SJCRH30 (cell line): ENCODE data around the gene RRP1. TPM values are rescaled to one million over a fixed set of nuclear protein-coding genes. Genes with fewer than 3 reads are reported as not detected.

Experiments used
- DNase-seq, 2 experiments: peaks; one replicate each; pipeline ENCODE4 v3.0.0-alpha.2; 2015 to 2020
- H3K27ac ChIP-seq: fragments of 250-450 bp; sonication (Bioruptor Pico); 2 replicates; pipeline ENCODE4 v1.5.1; 2020; ENCODE audit warnings: mild to moderate bottlenecking, moderate library complexity
- H3K27me3 ChIP-seq: fragments of 250-450 bp; sonication (Bioruptor Pico); 2 replicates; pipeline ENCODE4 v1.5.1; 2020; ENCODE audit warnings: mild to moderate bottlenecking, moderate library complexity
- H3K36me3 ChIP-seq: fragments of 250-450 bp; sonication (Bioruptor Pico); 2 replicates; pipeline ENCODE4 v1.5.1; 2020; ENCODE audit warnings: mild to moderate bottlenecking, moderate library complexity
- H3K4me1 ChIP-seq: fragments of 250-450 bp; sonication (Bioruptor Pico); 2 replicates; pipeline ENCODE4 v1.5.1; 2020; ENCODE audit warnings: mild to moderate bottlenecking, moderate library complexity
- H3K4me3 ChIP-seq: fragments of 250-450 bp; sonication (Bioruptor Pico); 2 replicates; pipeline ENCODE4 v1.5.1; 2020; ENCODE audit warnings: mild to moderate bottlenecking, moderate library complexity
- H3K9me3 ChIP-seq: fragments of 250-450 bp; sonication (Bioruptor Pico); replicated peaks from 2 replicates; pipeline ENCODE4 v1.5.1; 2020; ENCODE audit warnings: mild to moderate bottlenecking, moderate library complexity
- total RNA-seq: library from RNA; depleted of rRNA; stranded (reverse); fragments of >200 nt; shearing (Covaris generic); gene quantifications from 2 replicates; pipeline ENCODE4 v1.2.3, GENCODE V29; 2014

Gene RRP1
- total RNA-seq, 1 experiment from 2014 or later, result 36.2 TPM

DNA sequence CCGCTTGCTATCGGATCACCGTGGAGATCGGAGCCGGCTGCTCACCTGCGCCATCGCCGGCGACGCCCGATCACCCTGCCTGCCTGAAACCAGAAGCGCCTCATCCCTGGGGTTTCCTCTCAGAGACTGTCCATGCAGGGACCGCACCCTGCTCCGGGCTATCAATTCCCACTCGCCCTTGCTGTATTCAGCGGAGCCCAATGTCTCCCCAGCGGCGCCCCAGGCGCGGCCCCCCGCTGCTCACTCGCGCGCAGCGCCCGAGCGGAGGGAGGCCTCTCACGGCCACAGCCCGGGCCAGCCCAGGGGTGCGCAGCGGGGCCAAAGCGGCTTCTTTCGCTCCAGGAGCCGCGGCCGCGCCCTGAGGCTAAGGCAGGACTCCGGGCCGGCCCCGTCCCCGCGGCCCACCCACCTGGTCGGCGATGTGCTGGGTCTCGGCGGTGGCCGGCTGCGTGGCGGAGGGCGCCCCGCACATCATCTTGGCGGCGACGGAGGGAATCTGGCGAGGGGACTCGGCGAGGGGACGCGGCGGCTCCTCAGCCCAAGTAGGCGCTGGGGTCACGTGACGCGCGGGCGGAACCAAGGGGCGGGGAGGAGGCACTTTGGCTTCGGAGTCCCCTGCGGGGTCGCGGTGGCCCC is 13.5 kb upstream of the RRP1 start, which contains the start of gene CSTB:
Gene CSTB (minus strand): TSS at position 514 of the 636 bp plus-strand sequence. CDS start 39 bp downstream, at position 475.
- Histone ChIP-seq H3K4me1 (no peaks in the 10 kb centered on the region; the same call in 1 of the 2 replicates), H3K27me3 (no peaks in the 10 kb centered on the region), H3K36me3 (0 out of 2 replicates have a peak, but pooled peaks cover 9% of the 10 kb centered on the region), H3K27ac (peak within 1 kb of the TSS; percentile 59; the same call in 1 of the 2 replicates), H3K9me3 (no peaks in the 10 kb centered on the region), H3K4me3 (peak within 1 kb of the TSS; percentile 98)
- DNase-seq, result peak; percentile 80 to 82

DNA sequence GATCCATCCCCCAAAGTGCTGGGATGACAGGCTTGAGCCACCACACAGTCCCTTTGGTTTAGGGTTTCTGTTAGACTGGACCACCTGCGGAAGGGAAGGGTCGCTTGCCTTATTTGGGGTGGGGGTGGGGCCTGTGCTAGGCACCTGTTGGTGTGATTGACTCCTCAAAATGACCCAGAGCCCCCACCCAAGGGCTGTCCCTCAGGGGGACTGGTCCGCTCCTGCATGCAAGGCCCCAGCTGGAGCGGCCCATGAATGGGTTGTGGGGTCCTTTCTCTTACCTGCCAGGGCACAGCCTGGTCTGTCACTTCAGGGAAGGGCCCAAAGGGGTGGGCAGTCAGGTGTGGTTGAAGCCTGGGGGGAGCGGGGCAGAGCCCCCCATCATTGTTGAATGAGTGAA is 11.4 kb upstream of the RRP1 start:
- no peak for DNase-seq
- 0 out of 2 replicates have a peak, but pooled peaks cover 7% of the 10 kb centered on the region for H3K36me3 ChIP-seq
- H3K4me3 ChIP-seq, result no peak overlapping the region
- no peaks in the 10 kb centered on the region for H3K9me3 ChIP-seq
- H3K27me3 ChIP-seq, result no peaks in the 10 kb centered on the region
- H3K4me1 ChIP-seq, result no peaks in the 10 kb centered on the region; the same call in 1 of the 2 replicates
- no peak overlapping the region for H3K27ac ChIP-seq

DNA sequence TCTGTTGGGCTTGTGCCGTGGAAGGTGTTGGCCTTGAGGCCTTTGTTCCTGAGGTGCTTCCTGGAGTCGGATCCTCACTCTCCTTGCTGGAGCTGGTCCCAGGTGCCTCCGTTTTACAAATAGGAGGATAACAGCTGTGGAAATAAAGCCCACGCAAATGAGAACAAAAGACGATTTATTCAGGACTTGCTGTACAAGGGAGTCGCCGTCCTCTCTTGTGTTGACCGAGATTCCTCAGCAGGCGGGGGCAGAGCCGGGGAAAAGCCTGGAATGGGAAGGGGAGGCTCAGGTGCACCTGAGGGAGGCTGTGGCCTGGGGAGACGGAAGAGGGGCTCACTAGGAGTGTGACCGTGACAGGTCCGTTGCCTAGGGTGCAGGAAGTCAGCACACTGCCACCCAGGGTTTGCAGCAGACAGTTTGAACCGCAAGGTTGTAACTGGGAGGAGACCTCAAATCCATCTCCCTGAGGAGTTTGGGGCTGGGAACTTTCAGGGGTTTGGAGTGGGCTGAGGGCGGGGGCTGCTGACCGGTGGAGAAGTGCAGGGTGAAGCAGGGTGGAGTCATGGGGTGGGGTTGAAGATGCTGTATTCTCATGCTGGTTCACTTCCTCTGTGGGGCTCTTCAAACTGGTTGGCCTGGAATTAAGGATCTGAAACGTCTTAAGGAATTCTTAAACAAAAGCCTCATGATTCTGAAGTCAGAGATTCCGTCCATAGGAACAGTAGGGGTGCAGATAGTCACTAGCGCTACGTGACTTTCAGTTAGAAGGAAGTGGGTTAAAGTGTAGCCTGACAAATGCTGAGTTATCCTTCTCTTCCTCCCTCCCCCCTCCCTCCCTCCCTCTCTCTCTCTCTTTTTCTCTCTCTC is 10.7 kb upstream of the RRP1 start:
- Histone ChIP-seq H3K4me3 (no peak overlapping the region), H3K9me3 (no peaks in the 10 kb centered on the region), H3K36me3 (0 out of 2 replicates have a peak, but pooled peaks cover 2% of the 10 kb centered on the region), H3K27ac (no peak overlapping the region), H3K27me3 (no peaks in the 10 kb centered on the region), H3K4me1 (no peaks in the 10 kb centered on the region; the same call in 1 of the 2 replicates)
- peak in 1 of 2 experiments; percentile 42 for DNase-seq

DNA sequence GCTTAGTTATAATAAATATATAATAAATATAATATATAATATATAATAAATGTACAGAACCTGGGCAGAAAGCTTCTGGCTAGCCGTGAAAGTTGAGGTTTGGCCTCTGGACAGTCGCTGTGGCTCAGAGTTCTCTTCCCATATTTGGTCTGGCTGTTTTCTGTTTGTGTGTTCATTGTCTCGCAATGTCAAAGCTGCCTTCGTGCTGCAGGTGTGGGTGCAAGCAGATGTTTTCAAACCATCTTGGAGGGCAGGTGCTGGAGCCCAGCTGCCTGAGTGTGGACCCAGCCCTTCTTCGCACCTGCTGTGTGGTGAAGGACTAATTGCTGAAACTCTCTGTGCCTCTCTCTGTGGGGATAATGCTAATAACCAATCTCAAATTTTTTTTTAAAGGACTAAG is 9.7 kb upstream of the RRP1 start:
- H3K27me3 ChIP-seq, result no peaks in the 10 kb centered on the region
- H3K4me1 ChIP-seq, result no peaks in the 10 kb centered on the region; the same call in 1 of the 2 replicates
- no peaks in the 10 kb centered on the region for H3K36me3 ChIP-seq
- H3K4me3 ChIP-seq, result no peak overlapping the region
- no peak for DNase-seq
- H3K9me3 ChIP-seq, result no peaks in the 10 kb centered on the region
- H3K27ac ChIP-seq, result no peak overlapping the region

DNA sequence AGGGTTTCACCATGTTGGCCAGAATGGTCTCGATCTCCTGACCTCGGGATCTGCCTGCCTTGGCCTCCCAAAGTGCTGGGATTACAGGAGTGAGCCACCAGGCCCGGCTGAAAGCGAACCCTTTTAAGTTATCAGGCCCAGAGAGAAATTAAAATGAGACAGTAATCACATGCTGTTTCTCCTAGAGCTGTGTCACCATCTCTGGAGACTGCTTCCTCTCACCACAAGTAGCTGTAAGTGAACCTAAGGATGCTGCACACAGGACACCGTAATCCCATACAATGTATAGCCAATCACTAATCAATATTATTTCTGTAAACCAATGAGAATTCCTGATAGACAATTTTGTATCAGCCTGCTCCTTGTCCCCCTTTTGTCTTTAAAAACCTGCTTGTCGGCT is 7.5 kb upstream of the RRP1 start:
- no peaks in the 10 kb centered on the region for H3K9me3 ChIP-seq
- no peaks in the 10 kb centered on the region; the same call in 1 of the 2 replicates for H3K4me1 ChIP-seq

DNA sequence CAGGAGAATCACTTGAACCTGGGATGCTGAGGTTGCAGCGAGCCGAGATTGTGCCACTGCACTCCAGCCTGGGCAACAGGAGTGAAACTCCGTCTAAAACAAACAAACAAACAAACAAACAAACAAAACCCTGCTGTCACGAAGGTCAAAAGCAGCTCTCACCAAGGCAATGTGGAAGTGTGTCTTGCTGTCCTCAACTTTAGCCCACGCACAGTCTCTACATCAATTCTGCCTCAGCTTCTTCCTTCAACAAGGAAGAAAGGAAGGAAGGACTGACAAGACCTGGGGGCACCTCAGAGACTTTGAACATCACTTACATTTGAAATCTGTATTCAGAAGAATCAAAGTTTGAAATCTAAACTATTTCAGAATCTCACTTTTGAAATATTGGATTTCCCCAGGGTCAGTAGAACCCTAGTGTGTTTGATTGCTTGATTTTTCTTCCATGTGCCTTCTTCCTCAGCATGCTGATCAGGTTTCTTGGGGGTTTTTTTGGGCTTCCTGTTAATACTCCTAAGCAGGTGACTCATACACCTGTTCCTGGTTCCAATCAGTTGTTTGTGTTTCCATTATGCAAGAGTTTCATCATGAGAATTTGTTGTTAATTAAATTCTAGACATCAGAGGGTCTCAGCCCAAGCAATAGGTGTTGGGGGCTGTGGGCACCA is 6.8 kb upstream of the RRP1 start:
- Histone ChIP-seq H3K4me3 (no peak overlapping the region), H3K36me3 (no peaks in the 10 kb centered on the region), H3K27me3 (no peaks in the 10 kb centered on the region), H3K9me3 (no peaks in the 10 kb centered on the region), H3K4me1 (no peaks in the 10 kb centered on the region; the same call in 1 of the 2 replicates), H3K27ac (no peak overlapping the region)
- no peak for DNase-seq

More for the DNA sequence above, 7.5 kb upstream of the RRP1 start:
- no peak for DNase-seq
- no peaks in the 10 kb centered on the region for H3K27me3 ChIP-seq
- H3K27ac ChIP-seq, result no peak overlapping the region
- H3K4me3 ChIP-seq, result no peak overlapping the region
- no peaks in the 10 kb centered on the region for H3K36me3 ChIP-seq

DNA sequence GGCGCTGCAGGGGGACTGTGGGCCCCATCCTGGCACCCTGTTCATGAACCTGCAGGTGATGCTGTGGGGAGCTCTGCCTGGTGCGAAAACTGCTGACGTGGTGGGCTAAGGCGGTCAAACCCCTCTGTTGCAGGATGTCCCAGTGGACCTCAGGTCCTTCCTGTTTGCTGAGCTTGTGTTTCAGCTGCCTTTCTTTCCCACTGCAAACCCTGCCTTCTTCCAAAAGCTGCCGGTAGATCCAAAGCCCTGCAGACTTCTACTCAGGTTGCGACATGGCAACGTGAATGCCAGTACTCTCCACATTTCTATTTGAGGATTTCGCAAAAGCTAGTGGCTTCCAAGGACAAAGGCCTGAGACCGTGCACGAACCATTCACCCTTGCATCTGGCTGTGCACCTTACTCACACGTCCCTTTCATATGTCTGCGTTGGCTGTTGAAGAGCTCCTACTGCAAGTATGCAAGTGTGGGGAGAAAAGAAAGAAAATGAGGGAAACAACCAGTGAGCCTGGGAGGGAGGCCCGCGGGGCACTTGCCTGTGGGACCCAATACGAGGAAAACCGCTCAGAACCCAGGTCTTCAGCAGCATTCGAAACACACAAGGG is 6.2 kb upstream of the RRP1 start:
- H3K9me3 ChIP-seq, result no peaks in the 10 kb centered on the region
- no peak overlapping the region for H3K4me3 ChIP-seq
- DNase-seq, result no peak
- no peaks in the 10 kb centered on the region for H3K36me3 ChIP-seq
- H3K27me3 ChIP-seq, result no peaks in the 10 kb centered on the region
- no peak overlapping the region for H3K27ac ChIP-seq
- H3K4me1 ChIP-seq, result no peaks in the 10 kb centered on the region; the same call in 1 of the 2 replicates

DNA sequence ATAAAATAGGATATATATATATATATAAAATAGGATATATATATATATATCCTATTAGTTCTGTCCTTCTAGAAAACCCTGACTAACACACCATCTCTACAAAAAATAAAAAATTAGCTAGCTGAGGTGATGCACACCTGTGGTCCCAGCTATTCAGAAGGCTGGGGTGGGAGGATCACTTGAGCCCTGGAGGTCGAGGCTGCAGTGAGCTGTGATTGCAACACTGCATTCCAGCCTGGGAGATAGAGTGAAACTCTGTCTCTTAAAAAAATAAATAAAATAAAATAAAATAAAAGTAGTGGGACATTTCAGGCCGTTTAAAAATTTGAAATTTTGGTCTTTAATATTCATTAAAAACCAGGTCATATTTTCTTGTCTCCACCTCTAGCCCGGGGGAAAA is 4.2 kb upstream of the RRP1 start:
- H3K4me3 ChIP-seq, result no peak overlapping the region
- no peaks in the 10 kb centered on the region for H3K27me3 ChIP-seq
- H3K4me1 ChIP-seq, result peaks cover under 1% of the 10 kb centered on the region; the same call in 1 of the 2 replicates
- no peak overlapping the region for H3K27ac ChIP-seq
- no peaks in the 10 kb centered on the region for H3K36me3 ChIP-seq
- DNase-seq, result no peak
- H3K9me3 ChIP-seq, result no peaks in the 10 kb centered on the region

DNA sequence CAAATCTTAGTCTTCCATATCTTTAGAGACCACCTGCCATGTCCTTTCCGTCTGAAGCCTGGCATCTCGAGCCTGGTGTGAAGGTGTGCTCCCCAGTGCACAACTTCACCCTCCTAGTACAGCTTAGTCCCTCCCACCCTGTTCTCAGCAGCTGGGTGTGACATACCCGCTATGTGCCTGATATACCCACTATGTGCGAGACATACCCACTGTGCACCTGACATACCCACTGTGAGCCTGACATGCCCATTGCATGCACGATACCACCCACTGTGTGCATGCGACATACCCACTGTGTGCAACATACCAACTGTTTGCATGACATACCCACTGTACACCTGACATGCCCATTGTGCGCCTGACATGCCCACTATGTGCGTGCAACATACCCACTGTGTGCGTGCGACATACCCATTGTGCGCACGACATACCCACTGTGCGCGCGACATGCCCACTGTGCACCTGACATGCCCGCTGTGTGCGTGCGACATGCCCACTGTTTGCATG is 3.0 kb upstream of the RRP1 start:
- no peaks in the 10 kb centered on the region; the same call in 1 of the 2 replicates for H3K36me3 ChIP-seq
- no peak for DNase-seq
- no peaks in the 10 kb centered on the region for H3K27me3 ChIP-seq
- no peaks in the 10 kb centered on the region for H3K9me3 ChIP-seq
- peaks cover 4% of the 10 kb centered on the region; the same call in 1 of the 2 replicates for H3K4me1 ChIP-seq
- H3K4me3 ChIP-seq, result no peak overlapping the region
- no peak overlapping the region for H3K27ac ChIP-seq

DNA sequence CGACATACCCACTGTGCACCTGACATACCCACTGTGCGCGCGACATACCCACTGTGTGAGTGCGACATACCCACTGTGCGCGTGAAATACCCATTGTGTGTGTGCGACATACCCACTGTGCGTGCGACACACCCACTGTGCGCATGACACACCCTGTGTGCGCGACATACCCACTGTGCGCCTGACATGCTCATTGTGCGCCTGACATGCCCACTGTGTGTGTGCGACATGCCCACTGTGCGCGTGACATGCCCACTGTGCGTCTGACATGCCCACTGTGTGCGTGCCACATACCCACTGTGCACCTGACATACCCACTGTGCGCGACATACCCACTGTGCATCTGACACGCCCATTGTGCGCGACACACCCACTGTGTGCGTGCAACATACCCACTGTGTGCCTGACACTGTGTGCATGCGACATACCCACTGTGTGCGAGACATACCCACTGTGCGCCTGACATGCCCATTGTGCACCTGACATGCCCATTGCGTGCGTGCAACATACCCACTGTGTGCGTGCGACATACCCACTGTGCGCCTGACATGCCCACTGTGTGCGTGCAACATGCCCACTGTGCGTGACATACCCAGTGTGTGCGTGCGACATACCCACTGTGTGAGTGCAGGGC is 2.5 kb upstream of the RRP1 start:
- Histone ChIP-seq H3K4me1 (peaks cover 4% of the 10 kb centered on the region; the same call in 1 of the 2 replicates), H3K36me3 (peaks cover 5% of the 10 kb centered on the region), H3K27me3 (no peaks in the 10 kb centered on the region), H3K9me3 (no peaks in the 10 kb centered on the region), H3K4me3 (no peak overlapping the region), H3K27ac (no peak overlapping the region)
- no peak for DNase-seq

DNA sequence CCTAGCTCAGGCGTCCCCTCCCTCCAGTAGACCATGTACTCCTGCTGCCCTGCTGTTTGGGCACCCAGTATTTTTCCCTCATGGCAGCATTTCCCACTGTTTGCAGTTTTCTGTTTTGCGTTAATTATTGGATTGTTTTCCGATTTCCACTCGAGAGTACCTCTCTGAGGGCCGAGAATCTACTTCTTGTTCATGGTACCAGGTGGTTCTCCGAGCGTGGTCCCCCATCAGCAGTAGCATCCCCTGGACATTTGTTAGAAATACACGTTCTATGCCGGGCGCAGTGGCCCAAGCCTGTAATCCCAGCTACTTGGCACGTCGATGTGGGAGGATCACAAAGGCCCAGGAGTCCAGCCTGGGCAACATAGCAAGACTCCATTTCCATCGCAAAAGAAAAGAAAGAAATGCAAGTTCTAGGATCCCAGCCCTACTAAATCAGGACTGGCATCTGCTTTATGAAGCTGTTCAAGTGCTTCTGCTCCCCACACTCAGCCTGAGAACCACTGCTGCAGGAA is 690 bp downstream of the RRP1 start:
- DNase-seq, result no peak
- peak overlapping the region; percentile 44; the same call in 1 of the 2 replicates for H3K27ac ChIP-seq

DNA sequence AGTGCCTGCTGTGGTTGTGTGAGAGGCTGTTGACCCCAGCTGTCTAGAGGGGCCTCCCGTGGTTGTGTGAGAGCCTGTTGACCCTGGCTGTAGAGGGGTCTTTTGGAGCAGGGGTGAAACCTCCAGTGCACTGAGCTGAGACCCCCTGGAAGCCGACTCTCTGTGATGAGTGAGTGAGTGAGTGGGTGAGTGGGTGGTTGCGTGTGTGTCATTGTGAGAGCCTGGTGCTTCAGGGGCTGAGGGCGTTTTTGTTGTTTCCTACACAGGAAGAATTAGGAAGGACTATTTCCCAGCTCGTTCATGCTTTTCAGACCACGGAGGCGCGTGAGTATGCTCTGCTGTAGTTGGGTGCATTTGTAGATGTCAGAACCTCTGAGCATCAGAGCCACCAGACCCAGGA is 3.0 kb downstream of the RRP1 start:
- Histone ChIP-seq H3K4me1 (peaks cover 4% of the 10 kb centered on the region; the same call in 1 of the 2 replicates), H3K27me3 (no peaks in the 10 kb centered on the region), H3K4me3 (no peak overlapping the region), H3K9me3 (no peaks in the 10 kb centered on the region), H3K27ac (no peak overlapping the region), H3K36me3 (peaks cover 50% of the 10 kb centered on the region)
- DNase-seq, result no peak

More for the DNA sequence above, 690 bp downstream of the RRP1 start:
- peaks cover 34% of the 10 kb centered on the region for H3K36me3 ChIP-seq
- peaks cover 4% of the 10 kb centered on the region; the same call in 1 of the 2 replicates for H3K4me1 ChIP-seq
- no peaks in the 10 kb centered on the region for H3K27me3 ChIP-seq
- peak overlapping the region; percentile 87 for H3K4me3 ChIP-seq
- no peaks in the 10 kb centered on the region for H3K9me3 ChIP-seq

DNA sequence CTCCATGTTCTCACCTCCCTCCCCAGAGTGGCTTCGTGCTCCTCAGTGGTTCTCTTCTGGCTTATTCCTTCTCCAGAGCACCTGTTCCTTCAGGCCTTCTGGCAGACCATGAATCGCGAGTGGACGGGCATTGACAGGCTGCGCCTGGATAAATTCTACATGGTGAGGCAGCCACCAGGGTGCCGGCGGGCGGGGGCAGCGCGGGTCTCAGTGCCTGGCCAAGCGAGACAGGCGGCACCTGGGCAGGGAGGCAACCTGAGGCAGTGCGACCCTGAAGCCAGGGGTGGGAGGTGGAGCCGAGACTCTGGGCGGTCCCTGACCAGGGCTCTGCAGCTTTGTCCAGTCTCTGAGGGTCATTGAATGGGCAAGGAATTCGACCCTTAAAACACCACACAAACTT is 3.9 kb downstream of the RRP1 start:
- Histone ChIP-seq H3K27me3 (no peaks in the 10 kb centered on the region), H3K4me3 (no peak overlapping the region), H3K27ac (no peak overlapping the region), H3K36me3 (peaks cover 59% of the 10 kb centered on the region), H3K4me1 (peaks cover 4% of the 10 kb centered on the region; the same call in 1 of the 2 replicates), H3K9me3 (no peaks in the 10 kb centered on the region)
- DNase-seq, result no peak
